ENCODE results near the gene PLOD2. TPM values are rescaled to one million over a fixed set of nuclear protein-coding genes. Genes with fewer than 3 reads are reported as not detected.

The PLOD2 gene
- total RNA-seq, 1 experiment from 2014 or later: 19.3 TPM

GRCh38 chr3:146085678-146086077, 75.3 kb downstream of the PLOD2 start:
- Histone ChIP-seq H4K20me1 (ENCODE audit: control insufficient read depth, insufficient read depth, insufficient read length) (no peaks in the 10 kb centered on the region), H2AFZ (ENCODE audit: low read length) (no peak overlapping the region), H3K79me1 (ENCODE audit: insufficient read depth, low read depth, low read length, poor library complexity, severe bottlenecking) (no peaks in the 10 kb centered on the region), H3K9me3 (ENCODE audit: control insufficient read depth, low read depth, low read length) (no peaks in the 10 kb centered on the region), H2BK120ac (ENCODE audit: low read depth, low read length, poor library complexity, severe bottlenecking) (no peak overlapping the region), H3K23ac (ENCODE audit: insufficient read length, low read depth, low read length) (no peak overlapping the region), H4K8ac (replicated peaks; ENCODE audit: insufficient read length, low read depth, low read length) (no peak overlapping the region), H3K14ac (ENCODE audit: insufficient read depth, low read length) (no peak overlapping the region), H3K27me3 (ENCODE audit: insufficient read depth, low read length) (no peaks in the 10 kb centered on the region), H2BK12ac (ENCODE audit: insufficient read length, low read depth, low read length) (no peak overlapping the region), H3K18ac (ENCODE audit: insufficient read length, low read depth, low read length) (no peak overlapping the region), H3K27ac (ENCODE audit: insufficient read length, low read depth, low read length) (no peak overlapping the region), H3K79me2 (ENCODE audit: insufficient read depth, low read length) (no peaks in the 10 kb centered on the region), H2BK15ac (ENCODE audit: low read depth, low read length) (no peak overlapping the region), H2BK5ac (ENCODE audit: insufficient read length, low read length) (no peak overlapping the region), H3T11ph (ENCODE audit: low read length) (no peak overlapping the region), H2AK5ac (ENCODE audit: insufficient read length, low read length) (no peak overlapping the region), H4K91ac (ENCODE audit: insufficient read length, low read depth, low read length) (no peak overlapping the region), H4K5ac (ENCODE audit: insufficient read length, low read depth, low read length) (no peak overlapping the region), H3K9ac (ENCODE audit: extremely low read depth, insufficient read length, low read length) (no peak overlapping the region), H3K4me1 (ENCODE audit: insufficient read depth, low read length) (no peaks in the 10 kb centered on the region), H3K4ac (ENCODE audit: low read depth, low read length) (no peak overlapping the region), H3K4me2 (ENCODE audit: insufficient read depth, insufficient read length, low read length) (no peak overlapping the region), H3K23me2 (ENCODE audit: insufficient read length, low read depth, low read length, poor library complexity, severe bottlenecking) (no peaks in the 10 kb centered on the region), H2BK20ac (ENCODE audit: low read depth, low read length, poor library complexity, severe bottlenecking) (no peak overlapping the region), H3K56ac (ENCODE audit: insufficient read length, low read depth, low read length) (no peak overlapping the region)
- Mint-ChIP-seq H3K9me3 (no peaks in the 10 kb centered on the region), H3K27me3 (ENCODE audit: low read depth) (no peaks in the 10 kb centered on the region), H3K27ac (peak overlapping the region in 1 of 3 experiments; percentile 44; a peak in 1 of 7 replicates), H3K4me1 (no peaks in the 10 kb centered on the region), H3K36me3 (ENCODE audit: insufficient read depth in 1 of 3, low read depth in 3 of 3) (no peaks in the 10 kb centered on the region), H3K4me3 (no peak overlapping the region)
- DNase-seq: no peak
- TF ChIP-seq CTCF (conservative IDR thresholded peaks at IDR 0.05): no peak
- no CpG with 5 or more reads among the region's 2 CpGs for WGBS (ENCODE audit: extremely low coverage, insufficient read length, low lambda C conversion rate)

All from H9 (cell line).